Measurements from ENCODE around the gene ABLIM1. TPM values are rescaled to one million over a fixed set of nuclear protein-coding genes. Genes with fewer than 3 reads are reported as not detected.
A peak's percentile ranks its signal among the peaks of the same experiment; 100 is the strongest.

Gene ABLIM1
- polyA plus RNA-seq, 4 donors = 25.7 to 59.8 (median 36.8) TPM

DNA sequence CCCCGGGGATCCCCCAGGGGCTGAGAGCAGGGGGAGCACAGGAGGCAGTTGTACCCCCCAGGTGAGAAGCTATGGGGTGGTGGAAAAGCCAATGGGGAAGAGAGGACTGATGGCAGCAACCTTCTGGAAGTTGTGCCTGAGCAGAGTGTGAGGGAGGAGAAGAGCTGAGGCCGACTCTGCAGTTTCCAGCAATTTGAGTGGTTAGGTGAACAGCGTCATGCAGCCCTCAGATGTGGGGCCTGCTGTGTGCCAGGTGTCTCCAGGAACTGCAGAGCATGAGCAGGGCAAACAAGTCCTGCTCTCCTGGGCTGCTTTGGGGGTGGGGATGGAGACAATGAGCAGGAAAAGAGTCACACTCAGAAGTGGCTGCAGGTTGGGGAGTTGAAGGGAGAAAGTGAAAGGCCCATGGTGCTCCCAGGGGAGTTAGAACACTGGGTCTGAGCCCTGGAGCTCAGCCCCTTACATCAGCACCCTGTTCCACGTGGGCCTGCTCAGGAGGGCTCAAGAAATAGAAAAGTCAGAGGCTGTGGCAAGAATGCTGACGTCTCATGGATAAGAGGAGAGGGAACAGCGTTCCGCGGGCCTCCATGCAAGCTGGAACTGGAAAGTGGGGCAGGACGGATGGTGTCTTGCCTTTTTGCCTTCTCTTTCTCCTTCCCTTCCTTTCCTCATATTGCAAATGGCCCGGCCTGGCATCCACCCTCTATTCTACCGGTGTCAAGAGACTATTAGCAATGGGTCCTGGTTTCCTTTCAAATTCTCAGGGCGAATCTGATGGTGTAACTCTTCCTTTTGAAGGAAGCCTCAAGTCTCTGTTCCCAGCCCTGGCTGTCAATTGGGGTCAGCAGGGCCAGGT is 249.7 kb downstream of the ABLIM1 start:
- WGBS, 3 donors = 78 to 90% (median 78%) methylated on average over 12 of the region's 12 CpGs
- H3K27me3 ChIP-seq (ENCODE audit: control insufficient read depth in 3 of 3, insufficient read depth in 3 of 3, low read length in 3 of 3) = peaks cover 0 to 23% (median 0%) of the 10 kb centered on the region in 3 donors
- no peak for DNase-seq
- H3K36me3 ChIP-seq (ENCODE audit: control insufficient read depth in 3 of 3, insufficient read depth in 2 of 3, low read depth in 1 of 3, low read length in 3 of 3) = no peaks in the 10 kb centered on the region
- H3K27ac ChIP-seq (ENCODE audit: low read depth in 1 of 3, low read length in 2 of 3) = no peak overlapping the region
- H3K9me3 ChIP-seq (ENCODE audit: control insufficient read depth in 2 of 2, insufficient read depth in 1 of 2, low read depth in 1 of 2, low read length in 1 of 2) = no peaks in the 10 kb centered on the region
- peaks cover 0 to 8% (median 2%) of the 10 kb centered on the region in 3 donors for H3K4me1 ChIP-seq (ENCODE audit: control insufficient read depth in 3 of 3, insufficient read depth in 2 of 3, low read depth in 1 of 3, low read length in 2 of 3)
- no peak overlapping the region for H3K4me3 ChIP-seq (ENCODE audit: low read depth in 1 of 3, low read length in 3 of 3)
- FAIRE-seq = no peak

DNA sequence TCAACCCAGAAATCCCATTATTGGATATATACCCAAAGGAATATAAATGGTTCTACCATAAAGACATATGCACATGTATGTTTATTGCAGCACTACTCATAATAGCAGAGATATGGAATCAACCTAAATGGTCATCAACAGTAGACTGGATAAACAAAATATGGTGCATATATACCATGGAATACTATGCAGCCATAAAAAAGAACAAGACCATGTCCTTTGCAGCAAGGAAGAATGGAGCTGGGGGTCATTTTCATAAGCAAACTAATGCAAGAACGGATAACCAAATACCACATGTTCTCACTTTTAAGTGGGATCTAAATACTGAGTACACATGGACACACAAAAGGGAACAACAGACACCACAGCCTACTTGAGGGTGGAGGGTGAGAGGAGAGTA is 251.6 kb downstream of the ABLIM1 start:
- Histone ChIP-seq H3K9me3 (ENCODE audit: control insufficient read depth in 2 of 2, insufficient read depth in 1 of 2, low read depth in 1 of 2, low read length in 1 of 2) (no peaks in the 10 kb centered on the region), H3K27me3 (ENCODE audit: control insufficient read depth in 3 of 3, insufficient read depth in 3 of 3, low read length in 3 of 3) (peaks cover 0 to 38% (median 0%) of the 10 kb centered on the region in 3 donors), H3K27ac (ENCODE audit: low read depth in 1 of 3, low read length in 2 of 3) (no peak overlapping the region), H3K4me1 (ENCODE audit: control insufficient read depth in 3 of 3, insufficient read depth in 2 of 3, low read depth in 1 of 3, low read length in 2 of 3) (peaks cover 0 to 11% (median 2%) of the 10 kb centered on the region in 3 donors), H3K4me3 (ENCODE audit: low read depth in 1 of 3, low read length in 3 of 3) (no peak overlapping the region), H3K36me3 (ENCODE audit: control insufficient read depth in 3 of 3, insufficient read depth in 2 of 3, low read depth in 1 of 3, low read length in 3 of 3) (no peaks in the 10 kb centered on the region)
- FAIRE-seq (no peak), DNase-seq (no peak)
- 87 to 97% (median 94%) methylated on average over 1 of the region's 1 CpG for WGBS, 3 donors

DNA sequence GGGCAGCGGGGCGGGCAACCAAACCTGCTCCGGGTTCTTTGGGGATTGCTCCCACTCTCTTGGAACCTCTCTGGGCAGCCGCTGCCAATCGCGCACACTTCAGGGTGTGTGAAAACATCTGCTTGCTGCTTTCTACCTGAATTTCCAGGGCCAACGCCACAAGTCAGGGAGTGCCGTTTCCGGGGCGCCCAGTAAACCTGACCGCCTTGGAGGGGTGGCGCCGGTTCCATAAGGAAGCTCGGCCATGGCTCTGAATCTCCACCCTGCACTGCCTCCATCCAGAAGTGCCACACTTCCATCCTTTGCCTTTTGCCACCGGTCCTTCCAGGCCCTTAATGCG is 253.1 kb downstream of the ABLIM1 start:
- H3K4me1 ChIP-seq (ENCODE audit: control insufficient read depth in 3 of 3, insufficient read depth in 2 of 3, low read depth in 1 of 3, low read length in 2 of 3) = peaks cover 0 to 14% (median 2%) of the 10 kb centered on the region in 3 donors
- WGBS, 3 donors = 10 to 29% (median 29%) methylated on average over 16 of the region's 16 CpGs
- FAIRE-seq = no peak
- H3K4me3 ChIP-seq (ENCODE audit: low read depth in 1 of 3, low read length in 3 of 3) = peak overlapping the region; percentile 12 to 54 (median 37)
- no peaks in the 10 kb centered on the region for H3K36me3 ChIP-seq (ENCODE audit: control insufficient read depth in 3 of 3, insufficient read depth in 2 of 3, low read depth in 1 of 3, low read length in 3 of 3)
- H3K27ac ChIP-seq (ENCODE audit: low read depth in 1 of 3, low read length in 2 of 3) = peak overlapping the region in 1 of 3 donors; percentile 52
- H3K9me3 ChIP-seq (ENCODE audit: control insufficient read depth in 2 of 2, insufficient read depth in 1 of 2, low read depth in 1 of 2, low read length in 1 of 2) = no peaks in the 10 kb centered on the region
- peak; percentile 40 to 59 for DNase-seq
- H3K27me3 ChIP-seq (ENCODE audit: control insufficient read depth in 3 of 3, insufficient read depth in 3 of 3, low read length in 3 of 3) = peaks cover 0 to 46% (median 0%) of the 10 kb centered on the region in 3 donors

DNA sequence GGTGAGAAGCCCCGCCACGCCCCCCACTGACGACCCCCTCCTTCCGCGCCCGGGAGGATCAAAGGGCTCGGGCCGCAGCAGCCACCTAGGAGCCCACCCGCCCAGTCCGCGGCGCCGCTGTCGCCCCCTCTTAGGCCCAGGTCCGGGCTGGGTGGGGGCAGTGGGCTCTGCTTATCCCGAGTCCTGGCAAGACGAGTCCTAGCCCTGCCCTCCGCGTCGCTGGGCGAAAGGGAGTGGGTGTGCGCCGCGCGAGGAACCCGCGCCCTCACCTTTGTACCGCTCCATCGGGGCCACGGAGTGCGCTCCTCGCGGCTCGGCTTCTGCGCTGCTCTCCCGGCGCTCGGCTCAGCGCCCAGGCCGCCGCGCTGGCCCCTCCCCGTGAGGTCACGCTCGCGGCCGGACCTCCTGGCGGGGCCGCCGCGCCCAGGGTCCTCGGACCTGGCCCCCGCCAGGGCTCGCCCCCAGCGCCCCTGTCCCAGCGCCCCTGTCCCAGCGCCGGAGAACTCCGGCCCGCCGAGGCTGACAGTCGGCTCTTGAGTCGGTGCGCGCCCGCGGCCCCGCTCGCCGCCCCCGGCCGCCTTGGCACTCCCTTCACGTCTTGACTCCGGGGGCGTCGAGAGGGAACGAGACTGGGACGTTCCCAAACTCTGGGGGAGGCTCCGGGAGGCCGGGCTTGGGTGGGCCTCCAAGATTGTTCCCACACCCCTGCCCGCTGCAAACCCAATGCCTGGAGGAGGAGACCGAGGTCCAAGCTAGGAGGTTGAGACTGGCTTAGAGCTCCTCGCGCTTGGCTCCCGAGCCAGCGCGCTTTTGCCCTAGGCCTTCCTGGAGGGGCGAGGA is 253.7 kb downstream of the ABLIM1 start, which contains the start of gene AFAP1L2:
TSS of gene AFAP1L2 (minus strand) at position 332 of the 840 bp plus-strand sequence. CDS start at position 285, 47 bp downstream.
- Histone ChIP-seq H3K9me3 (ENCODE audit: control insufficient read depth in 2 of 2, insufficient read depth in 1 of 2, low read depth in 1 of 2, low read length in 1 of 2) (no peaks in the 10 kb centered on the region), H3K4me1 (ENCODE audit: control insufficient read depth in 3 of 3, insufficient read depth in 2 of 3, low read depth in 1 of 3, low read length in 2 of 3) (peaks cover 0 to 14% (median 2%) of the 10 kb centered on the region in 3 donors), H3K4me3 (ENCODE audit: low read depth in 1 of 3, low read length in 3 of 3) (peak within 1 kb of the TSS; percentile 54 to 56 (median 54)), H3K27ac (ENCODE audit: low read depth in 1 of 3, low read length in 2 of 3) (peak within 1 kb of the TSS in 2 of 3 donors; percentile 31 to 65), H3K36me3 (ENCODE audit: control insufficient read depth in 3 of 3, insufficient read depth in 2 of 3, low read depth in 1 of 3, low read length in 3 of 3) (no peaks in the 10 kb centered on the region), H3K27me3 (ENCODE audit: control insufficient read depth in 3 of 3, insufficient read depth in 3 of 3, low read length in 3 of 3) (peaks cover 0 to 49% (median 0%) of the 10 kb centered on the region in 3 donors)
- FAIRE-seq (no peak), DNase-seq (peak; percentile 66 to 76)
- 0 to 3% (median 1%) methylated on average over 45 to 88 of the region's 88 CpGs for WGBS, 3 donors

DNA sequence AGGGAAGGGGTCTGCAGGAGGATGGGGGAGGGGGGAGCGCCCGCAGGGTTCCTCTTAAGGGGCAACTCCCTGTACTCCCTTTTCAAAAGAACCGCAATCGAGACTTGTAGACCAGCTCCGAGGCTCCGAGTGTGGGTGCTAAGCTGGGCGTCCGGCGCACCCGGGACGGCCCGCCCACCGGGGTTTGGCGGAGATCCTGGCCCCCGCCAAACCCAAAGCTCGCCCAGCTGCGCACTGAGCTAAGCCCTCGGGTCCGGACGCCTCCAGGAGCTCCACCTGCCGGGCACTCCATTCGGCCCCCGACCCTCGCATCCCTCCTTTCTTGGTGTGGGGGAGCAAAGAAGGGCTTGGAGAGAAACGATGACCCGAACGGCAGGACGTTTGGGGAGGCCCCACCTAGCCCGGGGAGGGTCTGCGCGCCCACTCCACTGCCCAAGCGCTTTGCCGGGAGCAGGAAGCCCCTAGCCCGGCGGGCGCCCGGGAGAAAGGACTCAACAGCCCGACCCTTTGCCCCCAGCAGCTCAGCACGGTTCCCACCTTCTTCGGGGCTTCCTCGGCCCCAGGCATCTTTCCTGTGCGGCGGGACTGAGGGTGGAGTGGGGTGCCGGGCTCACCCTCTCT is 254.4 kb downstream of the ABLIM1 start:
- peaks cover 0 to 14% (median 2%) of the 10 kb centered on the region in 3 donors for H3K4me1 ChIP-seq (ENCODE audit: control insufficient read depth in 3 of 3, insufficient read depth in 2 of 3, low read depth in 1 of 3, low read length in 2 of 3)
- H3K27ac ChIP-seq (ENCODE audit: low read depth in 1 of 3, low read length in 2 of 3) = peak overlapping the region in 2 of 3 donors; percentile 31 to 65
- peak in 1 of 2 donors; percentile 26 for DNase-seq
- H3K9me3 ChIP-seq (ENCODE audit: control insufficient read depth in 2 of 2, insufficient read depth in 1 of 2, low read depth in 1 of 2, low read length in 1 of 2) = no peaks in the 10 kb centered on the region
- H3K36me3 ChIP-seq (ENCODE audit: control insufficient read depth in 3 of 3, insufficient read depth in 2 of 3, low read depth in 1 of 3, low read length in 3 of 3) = no peaks in the 10 kb centered on the region
- H3K27me3 ChIP-seq (ENCODE audit: control insufficient read depth in 3 of 3, insufficient read depth in 3 of 3, low read length in 3 of 3) = peaks cover 0 to 54% (median 0%) of the 10 kb centered on the region in 3 donors
- H3K4me3 ChIP-seq (ENCODE audit: low read depth in 1 of 3, low read length in 3 of 3) = peak overlapping the region; percentile 54 to 56 (median 54)
- FAIRE-seq = no peak
- WGBS, 3 donors = 1 to 2% (median 1%) methylated on average over 29 to 44 of the region's 44 CpGs

DNA sequence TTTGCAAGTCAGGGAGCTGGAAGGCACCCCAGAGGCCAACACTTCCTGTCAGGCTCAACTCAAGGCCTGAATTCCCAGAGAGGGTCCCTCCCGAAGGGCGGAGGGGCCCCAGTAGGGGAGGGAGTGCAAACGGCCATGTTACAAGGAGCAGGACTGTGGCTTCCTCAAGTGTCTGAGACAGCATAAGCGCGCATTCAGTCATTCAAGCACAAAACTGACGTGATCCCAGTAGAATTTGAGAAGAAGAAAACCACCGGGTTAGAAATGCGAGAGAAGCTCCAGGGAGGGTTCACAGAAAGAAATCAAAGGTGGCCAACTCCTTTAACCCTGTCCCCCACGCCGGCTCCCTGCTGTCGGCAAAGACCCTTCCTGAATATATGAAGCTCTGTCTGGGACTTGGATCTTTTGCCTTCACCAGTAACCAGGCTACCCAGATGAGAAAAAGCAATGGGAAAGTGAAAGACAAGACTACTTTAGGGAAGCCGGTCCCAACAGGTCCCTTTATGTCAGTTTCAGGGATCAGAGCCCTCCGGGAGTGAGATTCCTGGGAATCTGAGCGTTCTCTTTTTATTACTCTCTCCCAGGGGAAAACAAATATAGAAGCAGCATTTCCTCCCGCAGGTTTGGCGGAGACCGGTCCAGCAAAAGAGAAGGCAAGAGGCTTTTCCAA is 255.1 kb downstream of the ABLIM1 start:
- peak overlapping the region in 2 of 3 donors; percentile 54 to 56 for H3K4me3 ChIP-seq (ENCODE audit: low read depth in 1 of 3, low read length in 3 of 3)
- peaks cover 0 to 57% (median 0%) of the 10 kb centered on the region in 3 donors for H3K27me3 ChIP-seq (ENCODE audit: control insufficient read depth in 3 of 3, insufficient read depth in 3 of 3, low read length in 3 of 3)
- peak in 1 of 2 donors; percentile 25 for DNase-seq
- FAIRE-seq = no peak
- peaks cover 0 to 14% (median 2%) of the 10 kb centered on the region in 3 donors for H3K4me1 ChIP-seq (ENCODE audit: control insufficient read depth in 3 of 3, insufficient read depth in 2 of 3, low read depth in 1 of 3, low read length in 2 of 3)
- H3K27ac ChIP-seq (ENCODE audit: low read depth in 1 of 3, low read length in 2 of 3) = peak overlapping the region in 2 of 3 donors; percentile 31 to 56
- H3K9me3 ChIP-seq (ENCODE audit: control insufficient read depth in 2 of 2, insufficient read depth in 1 of 2, low read depth in 1 of 2, low read length in 1 of 2) = no peaks in the 10 kb centered on the region
- no peaks in the 10 kb centered on the region for H3K36me3 ChIP-seq (ENCODE audit: control insufficient read depth in 3 of 3, insufficient read depth in 2 of 3, low read depth in 1 of 3, low read length in 3 of 3)
- WGBS, 3 donors = 25 to 51% (median 43%) methylated on average over 17 of the region's 17 CpGs

DNA sequence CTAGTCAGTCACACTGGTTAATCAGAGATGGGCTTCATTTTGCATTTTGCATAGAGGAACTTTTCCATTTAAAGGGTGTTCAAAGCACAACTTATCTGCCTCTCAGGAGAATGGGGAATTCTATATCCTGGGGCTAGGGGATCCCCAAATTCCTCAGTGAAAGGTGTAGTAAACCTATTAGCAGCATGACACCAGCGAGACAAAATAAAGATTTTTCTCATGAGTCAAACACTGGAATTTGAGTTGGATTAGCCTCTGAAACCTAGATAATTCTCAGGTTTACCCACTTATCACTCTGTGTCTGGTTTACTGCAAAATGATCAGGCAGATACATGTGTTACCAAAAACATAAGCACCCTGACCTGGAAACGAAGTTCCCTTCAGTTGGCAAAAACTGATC is 255.8 kb downstream of the ABLIM1 start:
- FAIRE-seq (no peak), DNase-seq (no peak)
- Histone ChIP-seq H3K4me3 (ENCODE audit: low read depth in 1 of 3, low read length in 3 of 3) (no peak overlapping the region), H3K36me3 (ENCODE audit: control insufficient read depth in 3 of 3, insufficient read depth in 2 of 3, low read depth in 1 of 3, low read length in 3 of 3) (no peaks in the 10 kb centered on the region), H3K9me3 (ENCODE audit: control insufficient read depth in 2 of 2, insufficient read depth in 1 of 2, low read depth in 1 of 2, low read length in 1 of 2) (no peaks in the 10 kb centered on the region), H3K27ac (ENCODE audit: low read depth in 1 of 3, low read length in 2 of 3) (no peak overlapping the region), H3K27me3 (ENCODE audit: control insufficient read depth in 3 of 3, insufficient read depth in 3 of 3, low read length in 3 of 3) (peaks cover 0 to 57% (median 0%) of the 10 kb centered on the region in 3 donors), H3K4me1 (ENCODE audit: control insufficient read depth in 3 of 3, insufficient read depth in 2 of 3, low read depth in 1 of 3, low read length in 2 of 3) (peaks cover 0 to 14% (median 2%) of the 10 kb centered on the region in 3 donors)
- 63 to 83% (median 69%) methylated on average over 2 of the region's 2 CpGs for WGBS, 3 donors

Data from small intestine (tissue), 7 donors.